A549 (cell line): ENCODE measurements around the gene UGT1A3. TPM values are rescaled to one million over a fixed set of nuclear protein-coding genes. Genes with fewer than 3 reads are reported as not detected.

ENCODE experiments used
- BHLHE40 ChIP-seq: IDR thresholded peaks from 2 replicates; pipeline ENCODE4 v1.6.1; 2012; ENCODE audit warnings: low read depth, low read length, inconsistent platforms
- CBX2 ChIP-seq: fragments of 200-600 bp; sonication (generic); IDR thresholded peaks from 2 replicates; pipeline ENCODE4 v1.6.1; 2016; ENCODE audit warnings: low read depth, mild to moderate bottlenecking, borderline replicate concordance
- CEBPB ChIP-seq, 2 experiments: fragments of >200 bp in 1 of 2; sonication (Bioruptor Twin) in 1 of 2; formaldehyde crosslinking in 1 of 2; IDR thresholded peaks; 2 replicates each; pipeline ENCODE4 v1.6.1; 2012 to 2016
- CHD2 ChIP-seq: fragments of 150-350 bp; IDR thresholded peaks from 2 replicates; pipeline ENCODE4 v1.6.1; 2014; ENCODE audit warnings: low read length; ENCODE audit not compliant: partially characterized antibody
- CHD4 ChIP-seq: fragments of 200-600 bp; sonication (generic); IDR thresholded peaks from 2 replicates; pipeline ENCODE4 v1.6.1; 2016; ENCODE audit warnings: antibody characterized with exemption, mild to moderate bottlenecking, borderline replicate concordance
- EHF ChIP-seq: fragments of 250-450 bp; sonication (Bioruptor Pico); IDR thresholded peaks from 2 replicates; pipeline ENCODE4 v1.5.0; 2020; ENCODE audit warnings: mild to moderate bottlenecking
- EHMT2 ChIP-seq: fragments of 200-600 bp; sonication (generic); IDR thresholded peaks from 2 replicates; pipeline ENCODE4 v1.6.1; 2016; ENCODE audit warnings: antibody characterized with exemption, low read depth, mild to moderate bottlenecking, moderate library complexity
- FOSB ChIP-seq: fragments of 250-450 bp; sonication (Bioruptor Pico); IDR thresholded peaks from 2 replicates; pipeline ENCODE4 v1.5.0; 2020; ENCODE audit warnings: mild to moderate bottlenecking, moderate library complexity
- FOSL2 ChIP-seq, 2 experiments: fragments of 450-650 bp in 1 of 2; fragments of >200 bp in 1 of 2; sonication (Bioruptor Twin) in 1 of 2; formaldehyde crosslinking; IDR thresholded peaks; 2 replicates each; pipeline versions ENCODE4 v1.5.0 to v1.6.1; 2016 to 2020; ENCODE audit warnings: mild to moderate bottlenecking in 1 of 2, moderate library complexity in 1 of 2
- FOXS1 ChIP-seq: fragments of 250-450 bp; sonication (Bioruptor Pico); IDR thresholded peaks from 2 replicates; pipeline ENCODE4 v1.5.0; 2020; ENCODE audit warnings: mild to moderate bottlenecking, moderate library complexity
- HOXA7 ChIP-seq: fragments of 250-450 bp; sonication (Bioruptor Pico); IDR thresholded peaks from 2 replicates; pipeline ENCODE4 v1.5.0; 2020; ENCODE audit warnings: mild to moderate bottlenecking, moderate library complexity
- HOXB5 ChIP-seq: fragments of 250-450 bp; sonication (Bioruptor Pico); IDR thresholded peaks from 2 replicates; pipeline ENCODE4 v1.5.0; 2020; ENCODE audit warnings: mild to moderate bottlenecking, moderate library complexity
- KDM1A ChIP-seq: fragments of 200-600 bp; sonication (generic); IDR thresholded peaks from 2 replicates; pipeline ENCODE4 v1.6.1; 2016; ENCODE audit warnings: low read depth, mild to moderate bottlenecking
- MAFK ChIP-seq: fragments of 450-650 bp; IDR thresholded peaks from 2 replicates; pipeline ENCODE4 v1.6.1; 2014; ENCODE audit not compliant: partially characterized antibody
- MAZ ChIP-seq: fragments of 150-350 bp; IDR thresholded peaks from 2 replicates; pipeline ENCODE4 v1.6.1; 2014; ENCODE audit warnings: antibody characterized with exemption, low read depth, low read length, borderline replicate concordance
- NFE2L2 ChIP-seq: fragments of 150-350 bp; conservative IDR thresholded peaks from 2 replicates; pipeline ENCODE4 v1.6.1; 2014; ENCODE audit warnings: low read length
- POLR2A ChIP-seq: IDR thresholded peaks from 2 replicates; pipeline ENCODE4 v1.6.1; 2012; ENCODE audit warnings: mild to moderate bottlenecking, low read length
- RAD21 ChIP-seq, 2 experiments: fragments of >200 bp in 1 of 2; sonication (Bioruptor Twin) in 1 of 2; formaldehyde crosslinking in 1 of 2; IDR thresholded peaks in 1 of 2; conservative IDR thresholded peaks in 1 of 2; 2 replicates in 1 of 2; 3 replicates in 1 of 2; pipeline ENCODE4 v1.6.1; 2012 to 2018; ENCODE audit warnings: inconsistent platforms in 1 of 2
- RARB ChIP-seq: fragments of 250-450 bp; sonication (Bioruptor Pico); IDR thresholded peaks from 2 replicates; pipeline ENCODE4 v1.8.0; 2021; ENCODE audit warnings: mild to moderate bottlenecking, moderate library complexity
- RCOR1 ChIP-seq: fragments of 150-350 bp; IDR thresholded peaks from 2 replicates; pipeline ENCODE4 v1.6.1; 2014; ENCODE audit warnings: antibody characterized with exemption, low read length, low read depth
- RFX5 ChIP-seq: fragments of 450-650 bp; IDR thresholded peaks from 2 replicates; pipeline ENCODE4 v1.7.1; 2014; ENCODE audit warnings: antibody characterized with exemption, mild to moderate bottlenecking, moderate library complexity
- RNF2 ChIP-seq: fragments of 200-600 bp; sonication (generic); IDR thresholded peaks from 2 replicates; pipeline ENCODE4 v1.6.1; 2016; ENCODE audit warnings: low read depth, mild to moderate bottlenecking, antibody characterized with exemption, moderate library complexity, borderline replicate concordance
- SREBF2 ChIP-seq: fragments of 450-650 bp; IDR thresholded peaks from 2 replicates; pipeline ENCODE4 v1.6.1; 2014; ENCODE audit warnings: mild to moderate bottlenecking, moderate library complexity
- TP53 ChIP-seq: fragments of 250-450 bp; sonication (Bioruptor Pico); IDR thresholded peaks from 2 replicates; pipeline ENCODE4 v1.5.0; 2021; ENCODE audit warnings: mild to moderate bottlenecking, moderate library complexity
- ZC3H11A ChIP-seq: fragments of 450-650 bp; IDR thresholded peaks from 2 replicates; pipeline ENCODE4 v1.6.1; 2014; ENCODE audit warnings: antibody characterized with exemption, mild to moderate bottlenecking
- ZFP36 ChIP-seq: fragments of 450-650 bp; IDR thresholded peaks from 2 replicates; pipeline ENCODE4 v1.6.1; 2014; ENCODE audit warnings: borderline replicate concordance; ENCODE audit not compliant: partially characterized antibody
- ZNF302 ChIP-seq: fragments of 250-450 bp; sonication (Bioruptor Pico); IDR thresholded peaks from 2 replicates; pipeline ENCODE4 v1.9.0; 2021; ENCODE audit warnings: inconsistent platforms, mild to moderate bottlenecking, moderate library complexity
- ZSCAN20 ChIP-seq: fragments of 250-450 bp; sonication (Bioruptor Pico); IDR thresholded peaks from 2 replicates; pipeline ENCODE4 v1.8.0; 2022; ENCODE audit warnings: mild to moderate bottlenecking, moderate library complexity
- polyA plus RNA-seq, 4 experiments: library from polyadenylated mRNA; depleted of rRNA in 3 of 4; stranded (reverse); fragments of >200 nt; fragmentation: RNase III in 1 of 4; extraction: RNeasy Plus Mini Kit Qiagen cat#74134 plus additional on column Dnase treatment in 1 of 4; gene quantifications; 2 replicates in 3 of 4; 3 replicates in 1 of 4; pipeline ENCODE4 v1.2.3, GENCODE V29; 2011 to 2017
- TF ChIP-seq, protein P1 (sequence below): IDR thresholded peaks from 2 replicates; pipeline ENCODE4 v1.6.1; 2012; ENCODE audit warnings: low read depth, borderline replicate concordance
- TF ChIP-seq, protein P2 (sequence below): fragments of 250-450 bp; sonication (Bioruptor Pico); IDR thresholded peaks from 2 replicates; pipeline ENCODE4 v1.5.0; 2020; ENCODE audit warnings: low read depth, mild to moderate bottlenecking, moderate library complexity
- TF ChIP-seq, protein P3 (sequence below): fragments of 250-450 bp; sonication (Bioruptor Pico); IDR thresholded peaks from 2 replicates; pipeline ENCODE4 v1.5.0; 2021; ENCODE audit warnings: mild to moderate bottlenecking, moderate library complexity, borderline replicate concordance
- TF ChIP-seq, protein P4 (sequence below): fragments of 150-350 bp; IDR thresholded peaks from 2 replicates; pipeline ENCODE4 v1.6.1; 2014; ENCODE audit warnings: low read depth, mild to moderate bottlenecking, low read length
- TF ChIP-seq, protein P5 (sequence below): IDR thresholded peaks from 2 replicates; pipeline ENCODE4 v1.6.1; 2012
- TF ChIP-seq, protein P6 (sequence below): fragments of >200 bp; sonication (Bioruptor Twin); formaldehyde crosslinking; IDR thresholded peaks from 3 replicates; pipeline ENCODE4 v1.6.1; 2016
- TF ChIP-seq, protein P7 (sequence below): IDR thresholded peaks from 2 replicates; pipeline ENCODE4 v1.6.1; 2012
- TF ChIP-seq, protein P8 (sequence below): fragments of 450-650 bp; IDR thresholded peaks from 2 replicates; pipeline ENCODE4 v1.6.1; 2014; ENCODE audit warnings: antibody characterized with exemption

The UGT1A3 gene
- polyA plus RNA-seq, 2 of the 4 experiments (the other 2 are of a cell fraction): 0.23 to 0.39 TPM

DNA sequence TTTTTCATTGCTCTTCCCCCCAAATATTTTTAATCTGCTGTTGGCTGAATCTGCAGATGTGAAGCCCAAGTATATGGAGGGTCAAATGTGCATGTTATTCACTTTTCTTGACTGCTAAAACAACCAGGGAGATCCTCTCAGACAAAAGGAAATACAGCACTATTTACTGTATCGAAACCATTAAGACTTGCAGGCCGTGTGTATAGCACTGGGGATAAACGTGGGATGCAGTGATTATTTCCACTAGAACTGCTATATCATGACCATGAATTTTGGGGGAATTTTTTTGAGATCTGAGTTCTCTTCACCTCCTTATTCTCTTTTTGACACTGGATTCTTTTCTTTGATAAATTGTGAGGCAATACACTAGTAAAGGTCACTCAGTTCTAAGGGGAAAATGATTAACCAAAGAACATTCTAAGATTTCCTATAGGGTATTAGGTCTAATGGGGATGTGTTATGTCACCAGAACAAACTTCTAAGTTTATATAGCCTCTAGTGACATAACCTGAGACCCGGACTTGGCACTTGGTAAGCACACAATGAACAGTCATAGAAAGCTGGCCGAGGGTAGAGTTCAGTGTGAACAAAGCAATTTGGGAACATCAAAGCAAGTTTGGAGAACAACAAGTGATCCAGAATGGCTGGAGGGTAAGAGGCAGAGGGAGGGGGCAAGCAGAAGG lies 16.4 kb downstream of the UGT1A3 start (continued):
- no peak for TF ChIP-seq ZSCAN20 (CRISPR knock-in tag)
- TF ChIP-seq NFE2L2: no peak
- TF ChIP-seq, protein P1, sequence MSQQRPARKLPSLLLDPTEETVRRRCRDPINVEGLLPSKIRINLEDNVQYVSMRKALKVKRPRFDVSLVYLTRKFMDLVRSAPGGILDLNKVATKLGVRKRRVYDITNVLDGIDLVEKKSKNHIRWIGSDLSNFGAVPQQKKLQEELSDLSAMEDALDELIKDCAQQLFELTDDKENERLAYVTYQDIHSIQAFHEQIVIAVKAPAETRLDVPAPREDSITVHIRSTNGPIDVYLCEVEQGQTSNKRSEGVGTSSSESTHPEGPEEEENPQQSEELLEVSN: no peak
- TF ChIP-seq KDM1A: no peak
- TF ChIP-seq, protein P2, sequence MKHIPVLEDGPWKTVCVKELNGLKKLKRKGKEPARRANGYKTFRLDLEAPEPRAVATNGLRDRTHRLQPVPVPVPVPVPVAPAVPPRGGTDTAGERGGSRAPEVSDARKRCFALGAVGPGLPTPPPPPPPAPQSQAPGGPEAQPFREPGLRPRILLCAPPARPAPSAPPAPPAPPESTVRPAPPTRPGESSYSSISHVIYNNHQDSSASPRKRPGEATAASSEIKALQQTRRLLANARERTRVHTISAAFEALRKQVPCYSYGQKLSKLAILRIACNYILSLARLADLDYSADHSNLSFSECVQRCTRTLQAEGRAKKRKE (CRISPR knock-in tag): no peak
- no peak for TF ChIP-seq FOXS1
- TF ChIP-seq CBX2: no peak
- TF ChIP-seq ZC3H11A: no peak
- TF ChIP-seq FOSB (CRISPR knock-in tag): no peak
- TF ChIP-seq POLR2A: no peak
- TF ChIP-seq, protein P3, sequence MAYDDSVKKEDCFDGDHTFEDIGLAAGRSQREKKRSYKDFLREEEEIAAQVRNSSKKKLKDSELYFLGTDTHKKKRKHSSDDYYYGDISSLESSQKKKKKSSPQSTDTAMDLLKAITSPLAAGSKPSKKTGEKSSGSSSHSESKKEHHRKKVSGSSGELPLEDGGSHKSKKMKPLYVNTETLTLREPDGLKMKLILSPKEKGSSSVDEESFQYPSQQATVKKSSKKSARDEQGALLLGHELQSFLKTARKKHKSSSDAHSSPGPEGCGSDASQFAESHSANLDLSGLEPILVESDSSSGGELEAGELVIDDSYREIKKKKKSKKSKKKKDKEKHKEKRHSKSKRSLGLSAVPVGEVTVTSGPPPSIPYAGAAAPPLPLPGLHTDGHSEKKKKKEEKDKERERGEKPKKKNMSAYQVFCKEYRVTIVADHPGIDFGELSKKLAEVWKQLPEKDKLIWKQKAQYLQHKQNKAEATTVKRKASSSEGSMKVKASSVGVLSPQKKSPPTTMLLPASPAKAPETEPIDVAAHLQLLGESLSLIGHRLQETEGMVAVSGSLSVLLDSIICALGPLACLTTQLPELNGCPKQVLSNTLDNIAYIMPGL (CRISPR knock-in tag): no peak
- no peak for TF ChIP-seq ZFP36
- TF ChIP-seq CHD2: no peak
- TF ChIP-seq RARB: no peak
- TF ChIP-seq SREBF2: no peak
- no peak for TF ChIP-seq HOXA7 (CRISPR knock-in tag)
- no peak for TF ChIP-seq EHMT2
- TF ChIP-seq, protein P4, sequence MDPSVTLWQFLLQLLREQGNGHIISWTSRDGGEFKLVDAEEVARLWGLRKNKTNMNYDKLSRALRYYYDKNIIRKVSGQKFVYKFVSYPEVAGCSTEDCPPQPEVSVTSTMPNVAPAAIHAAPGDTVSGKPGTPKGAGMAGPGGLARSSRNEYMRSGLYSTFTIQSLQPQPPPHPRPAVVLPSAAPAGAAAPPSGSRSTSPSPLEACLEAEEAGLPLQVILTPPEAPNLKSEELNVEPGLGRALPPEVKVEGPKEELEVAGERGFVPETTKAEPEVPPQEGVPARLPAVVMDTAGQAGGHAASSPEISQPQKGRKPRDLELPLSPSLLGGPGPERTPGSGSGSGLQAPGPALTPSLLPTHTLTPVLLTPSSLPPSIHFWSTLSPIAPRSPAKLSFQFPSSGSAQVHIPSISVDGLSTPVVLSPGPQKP: no peak
- TF ChIP-seq, protein P5, sequence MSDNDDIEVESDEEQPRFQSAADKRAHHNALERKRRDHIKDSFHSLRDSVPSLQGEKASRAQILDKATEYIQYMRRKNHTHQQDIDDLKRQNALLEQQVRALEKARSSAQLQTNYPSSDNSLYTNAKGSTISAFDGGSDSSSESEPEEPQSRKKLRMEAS: no peak
- no peak for TF ChIP-seq HOXB5
- no peak for TF ChIP-seq CHD4
- peak in 1 of 2 experiments; percentile 37; a peak in 2 of 5 replicates for TF ChIP-seq RAD21 (conservative IDR thresholded peaks at IDR 0.05 in 1 of 2, IDR thresholded peaks at IDR 0.05 in 1 of 2)
- TF ChIP-seq, protein P6, sequence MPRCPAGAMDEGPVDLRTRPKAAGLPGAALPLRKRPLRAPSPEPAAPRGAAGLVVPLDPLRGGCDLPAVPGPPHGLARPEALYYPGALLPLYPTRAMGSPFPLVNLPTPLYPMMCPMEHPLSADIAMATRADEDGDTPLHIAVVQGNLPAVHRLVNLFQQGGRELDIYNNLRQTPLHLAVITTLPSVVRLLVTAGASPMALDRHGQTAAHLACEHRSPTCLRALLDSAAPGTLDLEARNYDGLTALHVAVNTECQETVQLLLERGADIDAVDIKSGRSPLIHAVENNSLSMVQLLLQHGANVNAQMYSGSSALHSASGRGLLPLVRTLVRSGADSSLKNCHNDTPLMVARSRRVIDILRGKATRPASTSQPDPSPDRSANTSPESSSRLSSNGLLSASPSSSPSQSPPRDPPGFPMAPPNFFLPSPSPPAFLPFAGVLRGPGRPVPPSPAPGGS: peak; percentile 52; the same call in 1 of the 3 replicates
- peak; percentile 67 to 68; a peak in 2 of 4 replicates for TF ChIP-seq CEBPB (IDR thresholded peaks at IDR 0.05)
- TF ChIP-seq, protein P7, sequence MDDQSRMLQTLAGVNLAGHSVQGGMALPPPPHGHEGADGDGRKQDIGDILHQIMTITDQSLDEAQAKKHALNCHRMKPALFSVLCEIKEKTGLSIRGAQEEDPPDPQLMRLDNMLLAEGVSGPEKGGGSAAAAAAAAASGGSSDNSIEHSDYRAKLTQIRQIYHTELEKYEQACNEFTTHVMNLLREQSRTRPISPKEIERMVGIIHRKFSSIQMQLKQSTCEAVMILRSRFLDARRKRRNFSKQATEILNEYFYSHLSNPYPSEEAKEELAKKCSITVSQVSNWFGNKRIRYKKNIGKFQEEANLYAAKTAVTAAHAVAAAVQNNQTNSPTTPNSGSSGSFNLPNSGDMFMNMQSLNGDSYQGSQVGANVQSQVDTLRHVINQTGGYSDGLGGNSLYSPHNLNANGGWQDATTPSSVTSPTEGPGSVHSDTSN: no peak
- TF ChIP-seq TP53: no peak
- no peak; the same call in 1 of the 2 replicates for TF ChIP-seq FOSL2 (IDR thresholded peaks at IDR 0.05)
- no peak for TF ChIP-seq FOSL2 (CRISPR knock-in tag; IDR thresholded peaks at IDR 0.05)
- no peak for TF ChIP-seq RNF2
- no peak for TF ChIP-seq RFX5
- no peak for TF ChIP-seq ZNF302 (CRISPR knock-in tag)
- no peak for TF ChIP-seq MAFK
- TF ChIP-seq, protein P8, sequence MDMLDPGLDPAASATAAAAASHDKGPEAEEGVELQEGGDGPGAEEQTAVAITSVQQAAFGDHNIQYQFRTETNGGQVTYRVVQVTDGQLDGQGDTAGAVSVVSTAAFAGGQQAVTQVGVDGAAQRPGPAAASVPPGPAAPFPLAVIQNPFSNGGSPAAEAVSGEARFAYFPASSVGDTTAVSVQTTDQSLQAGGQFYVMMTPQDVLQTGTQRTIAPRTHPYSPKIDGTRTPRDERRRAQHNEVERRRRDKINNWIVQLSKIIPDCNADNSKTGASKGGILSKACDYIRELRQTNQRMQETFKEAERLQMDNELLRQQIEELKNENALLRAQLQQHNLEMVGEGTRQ: no peak
- TF ChIP-seq MAZ: no peak
- TF ChIP-seq RCOR1: no peak
- TF ChIP-seq BHLHE40: no peak
- no peak for TF ChIP-seq EHF (CRISPR knock-in tag)
